Body of pancreas (tissue), 4 donors: ENCODE measurements around the gene MACO1.

Experiments
- CTCF ChIP-seq, 7 experiments: fragments of 450-650 bp in 4 of 7; fragments of 200-600 bp in 3 of 7; sonication (generic) in 3 of 7; IDR thresholded peaks; one replicate each; pipeline ENCODE4 v1.5.1; 2016 to 2019; ENCODE audit warnings: antibody characterized with exemption in 7 of 7
- POLR2A ChIP-seq, 3 donors: fragments of 450-650 bp; IDR thresholded peaks; one replicate each; pipeline ENCODE4 v1.6.1; 2016; ENCODE audit warnings: antibody characterized with exemption in 3 of 3, mild to moderate bottlenecking in 2 of 3

- no peak for TF ChIP-seq CTCF (IDR thresholded peaks at IDR 0.05)
- no peak for TF ChIP-seq POLR2A (IDR thresholded peaks at IDR 0.05)
These were observed 83.0 kb downstream of the MACO1 start for GRCh38 chr1:25513666-25514065.
